ENCODE data around the gene KCNN1. TPM values are rescaled to one million over a fixed set of nuclear protein-coding genes. Genes with fewer than 3 reads are reported as not detected.

Gene KCNN1
- total and polyA plus RNA-seq, 8 donors = 0.23 to 0.46 TPM; not detected in 6

- 75 to 88% (median 84%) methylated on average over 4 of the region's 4 CpGs for WGBS, 5 donors
- Histone ChIP-seq H3K4me1 (no peaks in the 10 kb centered on the region), H3K4me3 (no peak overlapping the region), H3K27me3 (peaks cover 0 to 13% (median 0%) of the 10 kb centered on the region in 3 donors), H3K9me3 (no peaks in the 10 kb centered on the region), H3K36me3 (no peaks in the 10 kb centered on the region), H3K27ac (no peak overlapping the region)
- no peak for DNase-seq
- intact Hi-C loops (cut with DNase I; ENCODE audit: low total_unique reads) = no loop called here
- TF ChIP-seq POLR2A (IDR thresholded peaks at IDR 0.05) (no peak), POLR2AphosphoS5 (IDR thresholded peaks at IDR 0.05) (no peak), EP300 (IDR thresholded peaks at IDR 0.05) (no peak), CTCF (IDR thresholded peaks at IDR 0.05) (no peak)
These were observed 10.1 kb downstream of the KCNN1 start for GRCh38 chr19:17977021-17977420.

GRCh38 chr19:17977488-17977887 is 10.6 kb downstream of the KCNN1 start:
- H3K27me3 ChIP-seq = peaks cover 0 to 17% (median 0%) of the 10 kb centered on the region in 3 donors

GRCh38 chr19:17981611-17982010 is 14.7 kb downstream of the KCNN1 start:
- no peak for DNase-seq
- intact Hi-C loops (cut with DNase I; ENCODE audit: low total_unique reads) = no loop called here
- Histone ChIP-seq H3K9me3 (no peaks in the 10 kb centered on the region), H3K4me1 (no peaks in the 10 kb centered on the region), H3K4me3 (no peak overlapping the region), H3K27me3 (peaks cover 0 to 45% (median 0%) of the 10 kb centered on the region in 3 donors), H3K27ac (no peak overlapping the region), H3K36me3 (no peaks in the 10 kb centered on the region)
- TF ChIP-seq POLR2AphosphoS5 (IDR thresholded peaks at IDR 0.05) (no peak), CTCF (IDR thresholded peaks at IDR 0.05) (no peak)
- WGBS, 5 donors = 90 to 94% (median 92%) methylated on average over 31 to 38 of the region's 38 CpGs

More at GRCh38 chr19:17977488-17977887, 10.6 kb downstream of the KCNN1 start:
- no peak overlapping the region for H3K27ac ChIP-seq
- H3K36me3 ChIP-seq = no peaks in the 10 kb centered on the region
- H3K4me3 ChIP-seq = no peak overlapping the region
- TF ChIP-seq POLR2A (IDR thresholded peaks at IDR 0.05) (no peak), POLR2AphosphoS5 (IDR thresholded peaks at IDR 0.05) (no peak), CTCF (IDR thresholded peaks at IDR 0.05) (no peak), EP300 (IDR thresholded peaks at IDR 0.05) (no peak)
- intact Hi-C loops (cut with DNase I; ENCODE audit: low total_unique reads) = no loop called here
- no peaks in the 10 kb centered on the region for H3K9me3 ChIP-seq
- H3K4me1 ChIP-seq = no peaks in the 10 kb centered on the region
- WGBS, 5 donors = 62 to 70% (median 66%) methylated on average over 7 of the region's 7 CpGs
- no peak for DNase-seq

- intact Hi-C loops (cut with DNase I; ENCODE audit: low total_unique reads) = no loop called here
- Histone ChIP-seq H3K27me3 (peaks cover 0 to 45% (median 0%) of the 10 kb centered on the region in 3 donors), H3K4me1 (no peaks in the 10 kb centered on the region), H3K9me3 (no peaks in the 10 kb centered on the region), H3K36me3 (no peaks in the 10 kb centered on the region), H3K4me3 (no peak overlapping the region), H3K27ac (no peak overlapping the region)
- no peak for DNase-seq
- WGBS, 5 donors = 67 to 80% (median 74%) methylated on average over 22 of the region's 22 CpGs
- TF ChIP-seq CTCF (IDR thresholded peaks at IDR 0.05) (no peak), POLR2AphosphoS5 (IDR thresholded peaks at IDR 0.05) (no peak), POLR2A (IDR thresholded peaks at IDR 0.05) (no peak), EP300 (IDR thresholded peaks at IDR 0.05) (no peak)
These were observed 15.5 kb downstream of the KCNN1 start for GRCh38 chr19:17982430-17982829.
